PC-3 (cell line): ENCODE results near the gene PFN1. TPM values are rescaled to one million over a fixed set of nuclear protein-coding genes. Genes with fewer than 3 reads are reported as not detected.
"Not testable (repeated sequence)": the region's sequence is repeated elsewhere in the genome, so short reads cannot be mapped to it uniquely, and the experiment has no call there.

ENCODE experiments used
- ATAC-seq: fragments of 200-7000 bp; cut with Tn5 transposase; 2 replicates; pipeline ENCODE4 v1.9.1; 2020; ENCODE audit warnings: mild to moderate bottlenecking, moderate library complexity
- BruUV-seq: library from RNA; stranded (reverse); fragments of 400-500 nt; replicated peaks from 2 replicates; lab custom pipeline; 2021; lab: Mats Ljungman, UMichigan
- CTCF ChIA-PET: fragments of 300-600 bp; sonication (Branson Sonifier 250); formaldehyde crosslinking; loops from one replicate; lab custom pipeline; 2022; ENCODE audit warnings: antibody characterized with exemption; lab: Charles Lee
- POLR2A ChIA-PET: fragments of 300-600 bp; sonication (Branson Sonifier 250); formaldehyde crosslinking; loops from one replicate; lab custom pipeline; 2022; ENCODE audit warnings: antibody characterized with exemption; ENCODE audit not compliant: unreplicated experiment; lab: Charles Lee
- DNase-seq: peaks from one replicate; pipeline ENCODE4 v3.0.0-alpha.2; 2015
- H2AFZ ChIP-seq: fragments of 300-600 bp; sonication (generic); 2 replicates; pipeline ENCODE4 v1.6.0; 2016; ENCODE audit warnings: antibody characterized with exemption, low read length
- H3F3A ChIP-seq: fragments of 300-600 bp; sonication (generic); one replicate; pipeline ENCODE4 v1.6.0; 2017; ENCODE audit warnings: antibody characterized with exemption, low read length, control low read depth, mild to moderate bottlenecking; ENCODE audit not compliant: unreplicated experiment
- H3K27ac ChIP-seq: fragments of 300-600 bp; sonication (generic); 2 replicates; pipeline ENCODE4 v1.5.1; 2016; ENCODE audit warnings: mild to moderate bottlenecking, low read length
- H3K27me3 ChIP-seq: fragments of 300-600 bp; sonication (generic); 2 replicates; pipeline ENCODE4 v1.6.1; 2016; ENCODE audit warnings: low read length, mixed read lengths
- H3K36me3 ChIP-seq: fragments of 300-600 bp; sonication (generic); 2 replicates; pipeline ENCODE4 v1.6.1; 2016; ENCODE audit warnings: low read depth, mixed run types, low read length, mixed read lengths
- H3K4me1 ChIP-seq: fragments of 300-600 bp; sonication (generic); 2 replicates; pipeline ENCODE4 v1.5.1; 2016; ENCODE audit warnings: low read length; ENCODE audit not compliant: insufficient read depth
- H3K4me2 ChIP-seq: fragments of 300-600 bp; sonication (generic); 2 replicates; pipeline ENCODE4 v1.6.0; 2016; ENCODE audit warnings: low read length
- H3K4me3 ChIP-seq: fragments of 300-600 bp; sonication (generic); 2 replicates; pipeline ENCODE4 v1.5.1; 2016; ENCODE audit warnings: mild to moderate bottlenecking, low read length, mixed read lengths
- H3K79me2 ChIP-seq: fragments of 300-600 bp; sonication (generic); 2 replicates; pipeline ENCODE4 v1.6.1; 2017; ENCODE audit warnings: low read length, mixed read lengths
- H3K9ac ChIP-seq: fragments of 300-600 bp; sonication (generic); 2 replicates; pipeline ENCODE4 v1.6.0; 2016; ENCODE audit warnings: mild to moderate bottlenecking, low read length
- H3K9me2 ChIP-seq: fragments of 300-600 bp; sonication (generic); replicated peaks from 2 replicates; pipeline ENCODE4 v1.6.1; 2016; ENCODE audit warnings: mixed run types, low read length, mixed read lengths
- H3K9me3 ChIP-seq: fragments of 300-600 bp; sonication (generic); 2 replicates; pipeline ENCODE4 v1.6.1; 2016; ENCODE audit warnings: low read length, mixed read lengths
- H4K20me1 ChIP-seq: fragments of 300-600 bp; sonication (generic); 2 replicates; pipeline ENCODE4 v1.6.1; 2016; ENCODE audit warnings: low read length, mixed read lengths
- EZH2 ChIP-seq: fragments of 300-600 bp; sonication (generic); IDR thresholded peaks from one replicate; pipeline ENCODE4 v1.6.1; 2017; ENCODE audit warnings: antibody characterized with exemption, mild to moderate bottlenecking, low read length; ENCODE audit not compliant: unreplicated experiment
- EZH2phosphoT487 ChIP-seq: fragments of 300-600 bp; sonication (generic); IDR thresholded peaks from 2 replicates; pipeline ENCODE4 v1.6.1; 2018; ENCODE audit warnings: mild to moderate bottlenecking, antibody characterized with exemption, low read length, borderline replicate concordance
- intact Hi-C: fragments of 100-400 bp; cut with micrococcal nuclease; formaldehyde crosslinking; loops from 2 replicates; pipeline ENCODE4 v1.9.0; 2023
- total RNA-seq: library from RNA; depleted of rRNA; stranded (reverse); fragments of >200 nt; gene quantifications from 2 replicates; pipeline ENCODE4 v1.2.3, GENCODE V29; 2014
- TF ChIP-seq, protein P1 (sequence below): fragments of 300-600 bp; sonication (generic); conservative IDR thresholded peaks from 2 replicates; pipeline ENCODE4 v1.5.1; 2017; ENCODE audit warnings: antibody characterized with exemption, low read depth, mild to moderate bottlenecking, low read length

PFN1 gene
- total RNA-seq, 1 experiment from 2014 or later, result 1,914 TPM

DNA sequence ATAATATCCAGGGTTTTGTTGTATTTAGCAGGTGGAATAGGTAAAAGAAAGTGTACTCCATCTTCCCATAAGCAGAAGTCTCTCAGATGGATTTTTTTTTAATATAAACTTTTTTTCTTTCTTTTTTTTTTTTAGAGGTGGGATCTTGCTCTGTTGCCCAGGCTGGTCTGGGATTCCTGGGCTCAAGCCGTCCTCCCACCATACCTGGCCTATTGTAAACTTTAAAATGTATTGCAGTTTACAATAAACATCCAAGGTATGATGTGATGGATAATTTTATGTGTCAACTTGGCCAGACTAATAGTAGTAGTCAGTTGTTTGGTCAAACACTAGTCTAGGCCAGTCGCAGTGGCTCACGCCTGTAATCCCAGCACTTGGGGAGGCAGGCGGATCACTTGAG, 27.0 kb downstream of the PFN1 start:
- no peak overlapping the region for H3K4me2 ChIP-seq
- no peak overlapping the region for H2AFZ ChIP-seq
- DNase-seq (no peak), ATAC-seq (no peak)
- no peaks in the 10 kb centered on the region for H3K27me3 ChIP-seq
- BruUV-seq, result no TSS peak
- no peaks in the 10 kb centered on the region for H4K20me1 ChIP-seq
- H3K27ac ChIP-seq, result no peak overlapping the region
- ChIA-PET POLR2A (no interaction called here), CTCF (no interaction called here)
- H3K9me3 ChIP-seq, result no peaks in the 10 kb centered on the region
- no peaks in the 10 kb centered on the region for H3K36me3 ChIP-seq
- no peaks in the 10 kb centered on the region for H3F3A ChIP-seq
- no peak for TF ChIP-seq EZH2
- TF ChIP-seq, protein P1, sequence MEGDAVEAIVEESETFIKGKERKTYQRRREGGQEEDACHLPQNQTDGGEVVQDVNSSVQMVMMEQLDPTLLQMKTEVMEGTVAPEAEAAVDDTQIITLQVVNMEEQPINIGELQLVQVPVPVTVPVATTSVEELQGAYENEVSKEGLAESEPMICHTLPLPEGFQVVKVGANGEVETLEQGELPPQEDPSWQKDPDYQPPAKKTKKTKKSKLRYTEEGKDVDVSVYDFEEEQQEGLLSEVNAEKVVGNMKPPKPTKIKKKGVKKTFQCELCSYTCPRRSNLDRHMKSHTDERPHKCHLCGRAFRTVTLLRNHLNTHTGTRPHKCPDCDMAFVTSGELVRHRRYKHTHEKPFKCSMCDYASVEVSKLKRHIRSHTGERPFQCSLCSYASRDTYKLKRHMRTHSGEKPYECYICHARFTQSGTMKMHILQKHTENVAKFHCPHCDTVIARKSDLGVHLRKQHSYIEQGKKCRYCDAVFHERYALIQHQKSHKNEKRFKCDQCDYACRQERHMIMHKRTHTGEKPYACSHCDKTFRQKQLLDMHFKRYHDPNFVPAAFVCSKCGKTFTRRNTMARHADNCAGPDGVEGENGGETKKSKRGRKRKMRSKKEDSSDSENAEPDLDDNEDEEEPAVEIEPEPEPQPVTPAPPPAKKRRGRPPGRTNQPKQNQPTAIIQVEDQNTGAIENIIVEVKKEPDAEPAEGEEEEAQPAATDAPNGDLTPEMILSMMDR, result no peak
- no peak for TF ChIP-seq EZH2phosphoT487
- intact Hi-C loops, result no loop called here
- H3K9me2 ChIP-seq, result no peaks in the 10 kb centered on the region
- H3K4me3 ChIP-seq, result no peak overlapping the region
- no peaks in the 10 kb centered on the region for H3K4me1 ChIP-seq
- H3K79me2 ChIP-seq, result no peaks in the 10 kb centered on the region
- no peak overlapping the region for H3K9ac ChIP-seq

DNA sequence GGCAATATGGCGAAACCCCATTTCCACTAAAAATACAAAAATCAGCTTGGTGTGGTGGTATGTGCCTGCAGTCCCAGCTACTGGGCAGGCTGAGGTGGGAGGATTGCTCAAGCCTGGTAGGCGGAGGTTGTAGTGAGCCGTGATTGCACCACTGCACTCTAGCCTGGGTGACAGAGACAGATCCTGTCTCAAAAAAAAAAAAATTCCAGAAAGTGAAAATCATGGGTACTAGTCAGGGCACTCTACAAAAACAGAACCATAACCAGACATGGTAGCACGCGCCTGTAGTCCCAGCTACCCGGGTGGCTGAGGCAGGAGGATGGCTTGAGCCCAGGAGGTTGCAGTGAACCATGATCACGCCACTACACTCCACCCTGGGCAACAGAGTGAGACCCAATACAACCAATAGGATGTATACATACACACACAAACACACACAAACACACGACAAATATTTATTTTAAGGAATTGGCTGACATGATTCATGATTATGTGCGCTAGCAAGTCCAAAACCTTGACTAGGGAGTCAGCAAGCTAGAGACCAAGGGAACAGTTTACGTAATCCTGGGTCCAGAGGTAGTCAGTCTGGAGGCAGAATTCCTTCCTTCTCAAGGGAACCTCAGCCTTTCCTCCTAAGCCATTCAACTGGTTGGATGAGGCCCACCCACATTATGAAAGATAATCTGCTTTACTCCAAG, 27.8 kb downstream of the PFN1 start:
- H3K36me3 ChIP-seq, result no peaks in the 10 kb centered on the region
- H3K9me2 ChIP-seq, result no peaks in the 10 kb centered on the region
- H3K27me3 ChIP-seq, result no peaks in the 10 kb centered on the region
- intact Hi-C loops, result no loop called here
- no peaks in the 10 kb centered on the region for H4K20me1 ChIP-seq
- H3K4me1 ChIP-seq, result no peaks in the 10 kb centered on the region
- no peaks in the 10 kb centered on the region for H3K79me2 ChIP-seq
- no peak overlapping the region for H3K4me3 ChIP-seq
- ChIA-PET CTCF (no interaction called here), POLR2A (no interaction called here)
- H3K9me3 ChIP-seq, result no peaks in the 10 kb centered on the region
- H3F3A ChIP-seq, result no peaks in the 10 kb centered on the region
- no peak for TF ChIP-seq EZH2
- TF ChIP-seq EZH2phosphoT487, result no peak
- TF ChIP-seq, protein P1, result no peak
- no peak for ATAC-seq
- no peak overlapping the region for H3K4me2 ChIP-seq
- no peak overlapping the region for H2AFZ ChIP-seq
- H3K9ac ChIP-seq, result no peak overlapping the region
- no TSS peak for BruUV-seq
- no peak for DNase-seq
- no peak overlapping the region for H3K27ac ChIP-seq

DNA sequence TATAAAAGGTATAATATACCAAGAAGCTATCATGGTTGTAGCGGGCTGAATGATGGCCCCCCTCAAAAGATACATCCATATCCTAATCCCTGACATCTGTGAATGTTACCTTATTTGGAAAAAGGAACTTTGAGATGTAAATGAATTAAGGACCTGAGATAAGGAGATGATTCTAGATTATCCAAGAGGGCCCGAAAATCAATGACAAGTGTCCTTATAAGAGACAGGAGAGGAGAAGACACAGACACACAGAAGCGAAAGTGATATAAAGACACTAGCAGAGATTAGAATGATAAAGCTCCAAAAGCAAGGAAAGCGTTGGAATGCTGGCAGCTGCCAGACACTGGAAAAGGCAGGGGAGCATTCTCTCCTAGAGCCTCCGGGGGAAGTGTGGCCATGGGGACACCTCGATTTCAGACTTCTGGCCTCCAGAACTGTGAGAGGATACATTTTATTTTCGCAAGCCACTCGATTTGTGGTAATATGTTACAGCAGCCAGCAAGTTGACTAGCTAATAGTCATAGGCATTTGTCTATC, 28.8 kb downstream of the PFN1 start:
- no peaks in the 10 kb centered on the region for H3K36me3 ChIP-seq
- no peak overlapping the region for H2AFZ ChIP-seq
- intact Hi-C loops, result no loop called here
- no peaks in the 10 kb centered on the region for H3K4me1 ChIP-seq
- H3F3A ChIP-seq, result no peaks in the 10 kb centered on the region
- no peak overlapping the region for H3K27ac ChIP-seq
- no peaks in the 10 kb centered on the region for H3K79me2 ChIP-seq
- CTCF ChIA-PET, result no interaction called here
- no TSS peak for BruUV-seq
- ATAC-seq, result no peak
- TF ChIP-seq, protein P1, result no peak
- H3K9me2 ChIP-seq, result no peaks in the 10 kb centered on the region
- no peak for DNase-seq
- no peaks in the 10 kb centered on the region for H3K27me3 ChIP-seq
- H4K20me1 ChIP-seq, result no peaks in the 10 kb centered on the region
- POLR2A ChIA-PET, result no interaction called here
- no peaks in the 10 kb centered on the region for H3K9me3 ChIP-seq
- no peak overlapping the region for H3K9ac ChIP-seq
- no peak overlapping the region for H3K4me3 ChIP-seq
- H3K4me2 ChIP-seq, result no peak overlapping the region

DNA sequence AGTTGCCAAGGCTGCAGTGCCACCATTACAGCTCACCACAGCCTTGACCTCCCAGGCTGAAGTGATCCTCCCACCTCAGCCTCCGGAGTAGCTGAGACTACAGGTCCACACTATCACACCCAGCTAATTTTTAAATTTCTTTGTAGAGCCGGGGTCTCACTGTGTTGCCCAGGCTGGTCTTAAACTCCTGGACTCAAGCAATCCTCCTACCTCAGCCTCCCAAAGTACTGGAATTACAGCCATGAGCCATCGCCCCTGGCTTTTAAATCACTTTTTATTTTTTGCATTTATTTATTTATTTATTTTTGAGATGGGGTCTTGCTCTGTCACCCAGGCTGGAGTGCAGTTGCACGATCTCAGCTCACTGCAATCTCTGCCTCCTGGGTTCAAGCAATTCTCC, 33.8 kb downstream of the PFN1 start:
- POLR2A ChIA-PET, CTCF ChIA-PET: not testable (repeated sequence)

More for the DNA sequence above, 33.8 kb downstream of the PFN1 start:
- H3K79me2 ChIP-seq, intact Hi-C loops, H3K9ac ChIP-seq, H3K4me2 ChIP-seq, H3K4me3 ChIP-seq, H3K36me3 ChIP-seq, H4K20me1 ChIP-seq, BruUV-seq, H3F3A ChIP-seq, H3K4me1 ChIP-seq, H2AFZ ChIP-seq, ATAC-seq, H3K9me2 ChIP-seq, DNase-seq, H3K27ac ChIP-seq, H3K27me3 ChIP-seq, H3K9me3 ChIP-seq: not testable (repeated sequence)
